Upper lobe of right lung (tissue), 1 donor: ENCODE measurements around the gene RNF150. TPM values are rescaled to one million over a fixed set of nuclear protein-coding genes. Genes with fewer than 3 reads are reported as not detected.

Experiments
- ATAC-seq: fragments of 200-7000 bp; cut with Tn5 transposase; one replicate; pipeline ENCODE4 v1.9.1; 2020; ENCODE audit warnings: mild to moderate bottlenecking, moderate library complexity
- DNase-seq: peaks from one replicate; pipeline ENCODE4 v3.0.0-alpha.2; 2020
- H3K27ac ChIP-seq: fragments of 200-600 bp; one replicate; pipeline ENCODE4 v1.8.0; 2022
- H3K27me3 ChIP-seq: fragments of 200-600 bp; one replicate; pipeline ENCODE4 v1.8.0; 2022; ENCODE audit warnings: mild to moderate bottlenecking
- H3K36me3 ChIP-seq: fragments of 200-600 bp; one replicate; pipeline ENCODE4 v1.8.0; 2022
- H3K4me1 ChIP-seq: fragments of 200-600 bp; one replicate; pipeline ENCODE4 v1.8.0; 2022
- H3K4me3 ChIP-seq: fragments of 200-600 bp; one replicate; pipeline ENCODE4 v1.8.0; 2022; ENCODE audit warnings: mild to moderate bottlenecking
- H3K9me3 ChIP-seq: fragments of 200-600 bp; one replicate; pipeline ENCODE4 v1.8.0; 2022
- CTCF ChIP-seq: fragments of 200-600 bp; IDR thresholded peaks from one replicate; pipeline ENCODE4 v1.8.0; 2022; ENCODE audit warnings: antibody characterized with exemption
- intact Hi-C: fragments of 100-400 bp; cut with DNase I; formaldehyde crosslinking; loops from one replicate; pipeline ENCODE4 v1.11.0; 2022
- total RNA-seq: library from RNA; stranded (reverse); fragmentation: NEBNext Ultra II Directional; extraction: Animal tissue kit (Norgen Biotek cat#: 25700); gene quantifications from one replicate; pipeline ENCODE4 v1.2.1, GENCODE V29; 2021
- donor health status: DM: no; HTN: yes; CAD: no; lungs with severe emphysema.

The RNF150 gene
- total RNA-seq, 1 donor from 2014 or later: 2.4 TPM

DNA sequence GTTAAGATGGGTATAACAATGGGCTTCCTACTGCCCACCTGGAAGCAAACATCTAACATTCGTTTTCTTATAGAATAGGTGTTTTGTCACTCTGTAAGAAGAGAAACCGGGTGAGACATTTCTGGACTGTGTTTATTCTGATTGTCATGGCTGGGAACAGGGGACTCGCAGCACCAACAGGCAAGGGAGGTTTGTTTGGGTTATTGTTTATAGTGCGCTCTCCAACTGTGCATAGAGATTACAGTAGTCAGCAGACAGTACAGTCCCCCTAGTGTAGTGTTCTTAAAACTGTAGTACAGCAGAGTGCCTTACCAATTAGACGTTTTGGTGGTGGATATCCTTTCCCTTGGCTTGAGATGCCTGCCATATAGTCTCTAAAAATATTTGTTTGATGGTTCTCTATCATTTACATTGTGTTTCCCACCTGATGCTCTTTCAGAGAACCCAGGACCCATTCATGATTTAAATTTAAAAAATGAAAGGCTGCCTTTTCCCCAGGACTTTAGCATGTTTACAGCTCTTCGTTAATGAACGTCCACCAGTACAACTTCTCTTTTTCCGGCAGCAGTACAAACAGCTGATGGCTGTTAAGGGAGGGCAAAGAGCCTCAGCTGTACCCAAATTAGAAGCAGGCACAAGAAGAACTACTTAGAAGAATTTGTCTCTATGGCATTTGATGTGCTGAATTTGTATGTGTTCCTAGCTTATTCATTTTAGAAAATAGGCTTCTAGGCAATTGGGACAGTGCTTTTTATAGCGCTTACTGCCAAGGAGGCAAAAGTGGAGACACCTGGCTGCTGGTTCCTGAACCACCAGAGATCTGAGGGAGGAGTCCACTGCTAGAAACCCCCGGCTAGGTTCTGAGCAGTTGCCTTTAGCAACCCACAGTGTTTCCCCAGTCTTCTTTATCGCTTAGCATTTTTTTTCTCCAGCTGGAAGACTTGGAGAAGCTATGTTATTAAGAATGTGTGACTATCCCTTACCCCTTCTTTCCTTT is 1.0 kb upstream of the RNF150 start:
- TF ChIP-seq CTCF: no peak
- DNase-seq (no peak), ATAC-seq (no peak)
- Histone ChIP-seq H3K4me3 (no peak overlapping the region), H3K9me3 (no peaks in the 10 kb centered on the region), H3K27me3 (peaks cover 12% of the 10 kb centered on the region), H3K27ac (no peak overlapping the region), H3K4me1 (peaks cover 7% of the 10 kb centered on the region), H3K36me3 (no peaks in the 10 kb centered on the region)
- intact Hi-C loops: loop anchor here (5.0 kb wide), 1 partner anchor 272 kb away; no protein-coding TSS in a partner anchor

DNA sequence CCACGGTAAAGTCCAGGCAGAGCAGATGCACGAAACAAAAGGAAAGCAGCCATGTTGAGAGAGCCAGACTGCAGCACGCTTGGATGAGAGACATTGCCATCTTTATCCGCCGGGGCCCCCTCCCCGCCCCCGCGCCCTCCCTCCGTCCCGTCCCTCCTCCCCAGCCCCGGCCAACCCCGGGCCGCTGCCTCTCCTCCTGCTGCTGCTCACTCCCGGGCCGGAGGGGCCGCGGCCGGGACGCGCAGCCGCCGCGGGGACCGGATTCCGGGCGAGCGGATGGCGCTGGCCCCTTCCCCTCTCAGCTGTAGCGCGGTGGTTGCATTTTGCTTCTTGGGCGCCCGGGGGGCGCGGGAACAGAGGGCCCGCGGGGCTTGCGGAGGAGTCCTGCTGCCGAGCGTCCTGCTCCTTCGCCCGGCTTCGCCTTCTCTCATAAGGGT is 542 bp downstream of the RNF150 start:
- intact Hi-C loops: loop anchor here (5.0 kb wide), 1 partner anchor 270 kb away; no protein-coding TSS in a partner anchor
- Histone ChIP-seq H3K27me3 (peaks cover 17% of the 10 kb centered on the region), H3K4me3 (peak overlapping the region; percentile 67), H3K4me1 (peaks cover 7% of the 10 kb centered on the region), H3K9me3 (no peaks in the 10 kb centered on the region), H3K27ac (no peak overlapping the region), H3K36me3 (no peaks in the 10 kb centered on the region)
- TF ChIP-seq CTCF: no peak
- peak; percentile 63 for DNase-seq
- peak; percentile 41 for ATAC-seq

GRCh38 chr4:141132072-141132708 is 1.1 kb downstream of the RNF150 start:
- no peak for TF ChIP-seq CTCF
- H3K4me3 ChIP-seq: peak overlapping the region; percentile 67
- no peak overlapping the region for H3K27ac ChIP-seq
- peaks cover 7% of the 10 kb centered on the region for H3K4me1 ChIP-seq
- ATAC-seq: peak; percentile 32
- intact Hi-C loops: loop anchor here (5.0 kb wide), 1 partner anchor 270 kb away; no protein-coding TSS in a partner anchor
- H3K27me3 ChIP-seq: peaks cover 17% of the 10 kb centered on the region
- peak; percentile 66 for DNase-seq
- H3K36me3 ChIP-seq: no peaks in the 10 kb centered on the region
- H3K9me3 ChIP-seq: no peaks in the 10 kb centered on the region

- ATAC-seq (no peak), DNase-seq (no peak)
- peaks cover 7% of the 10 kb centered on the region for H3K4me1 ChIP-seq
- no peaks in the 10 kb centered on the region for H3K9me3 ChIP-seq
- no peak overlapping the region for H3K27ac ChIP-seq
- no peak for TF ChIP-seq CTCF
- peaks cover 17% of the 10 kb centered on the region for H3K27me3 ChIP-seq
- intact Hi-C loops: loop anchor here (5.0 kb wide), 1 partner anchor 269 kb away; no protein-coding TSS in a partner anchor
- peak overlapping the region; percentile 67 for H3K4me3 ChIP-seq
- no peaks in the 10 kb centered on the region for H3K36me3 ChIP-seq
These were observed 1.6 kb downstream of the RNF150 start for GRCh38 chr4:141131723-141132071.

- TF ChIP-seq CTCF: no peak
- intact Hi-C loops: loop anchor here (5.0 kb wide), 1 partner anchor 269 kb away; no protein-coding TSS in a partner anchor
- Histone ChIP-seq H3K9me3 (no peaks in the 10 kb centered on the region), H3K27ac (no peak overlapping the region), H3K27me3 (peaks cover 17% of the 10 kb centered on the region), H3K4me3 (no peak overlapping the region), H3K4me1 (peaks cover 7% of the 10 kb centered on the region), H3K36me3 (no peaks in the 10 kb centered on the region)
- no peak for ATAC-seq
- no peak for DNase-seq
These were observed 2.2 kb downstream of the RNF150 start for GRCh38 chr4:141130947-141131605.
